ENCODE results near the gene GATAD2B. TPM values are rescaled to one million over a fixed set of nuclear protein-coding genes. Genes with fewer than 3 reads are reported as not detected.

GATAD2B gene
- total RNA-seq, 2 experiments from 2014 or later: 59.5 to 59.8 TPM

- intact Hi-C loops (cut with micrococcal nuclease): no loop called here
- peaks cover 38% of the 10 kb centered on the region for H3K4me1 Mint-ChIP-seq (ENCODE audit: low read depth)
- ATAC-seq: no peak
- peaks cover 39% of the 10 kb centered on the region for H3K36me3 Mint-ChIP-seq (ENCODE audit: low read depth)
- peak overlapping the region; percentile 26 for H3K4me3 Mint-ChIP-seq
- CTCF ChIA-PET: no interaction called here
- peak overlapping the region; percentile 83 for H3K27ac Mint-ChIP-seq
- no peak for DNase-seq
- no peak for TF ChIP-seq CTCF (IDR thresholded peaks at IDR 0.05)
- POLR2A ChIA-PET: interaction anchor here (0.7 to 1.4 kb wide), 4 partner anchors 15 to 338 kb away, joined by 3 to 5 read pairs (median 4); partner anchors contain the start of genes CREB3L4 and GATAD2B
- H3K27me3 Mint-ChIP-seq: no peaks in the 10 kb centered on the region
- H3K9me3 Mint-ChIP-seq: no peaks in the 10 kb centered on the region
Observed at GRCh38 chr1:153888533-153888932, 34.2 kb downstream of the GATAD2B start.

GRCh38 chr1:153886127-153886526, 36.6 kb downstream of the GATAD2B start:
- intact Hi-C loops (cut with micrococcal nuclease): no loop called here
- ChIA-PET POLR2A (interaction anchor here (0.7 kb wide), 1 partner anchor 11 kb away, joined by 4 read pairs; no protein-coding TSS in a partner anchor), CTCF (no interaction called here)
- no peak for DNase-seq
- Mint-ChIP-seq H3K27ac (no peak overlapping the region), H3K9me3 (no peaks in the 10 kb centered on the region), H3K27me3 (no peaks in the 10 kb centered on the region), H3K4me3 (no peak overlapping the region), H3K4me1 (ENCODE audit: low read depth) (peaks cover 37% of the 10 kb centered on the region), H3K36me3 (ENCODE audit: low read depth) (peaks cover 33% of the 10 kb centered on the region)
- no peak for ATAC-seq
- no peak for TF ChIP-seq CTCF (IDR thresholded peaks at IDR 0.05)

GRCh38 chr1:153883223-153883622, 39.5 kb downstream of the GATAD2B start:
- peaks cover 21% of the 10 kb centered on the region for H3K36me3 Mint-ChIP-seq (ENCODE audit: low read depth)
- DNase-seq (no peak), ATAC-seq (no peak)
- CTCF ChIA-PET: interaction anchor here (1.5 kb wide), 1 partner anchor 37 kb away, joined by 4 read pairs; no protein-coding TSS in a partner anchor
- intact Hi-C loops (cut with micrococcal nuclease): no loop called here
- H3K9me3 Mint-ChIP-seq: no peaks in the 10 kb centered on the region
- H3K4me1 Mint-ChIP-seq (ENCODE audit: low read depth): peaks cover 27% of the 10 kb centered on the region
- no peak overlapping the region for H3K27ac Mint-ChIP-seq
- H3K4me3 Mint-ChIP-seq: no peak overlapping the region
- no peaks in the 10 kb centered on the region for H3K27me3 Mint-ChIP-seq
- no peak for TF ChIP-seq CTCF (IDR thresholded peaks at IDR 0.05)
- POLR2A ChIA-PET: interaction anchor here (2.8 kb wide), 1 partner anchor 39 kb away, joined by 11 read pairs; the partner anchor contains the start of gene GATAD2B

DNA sequence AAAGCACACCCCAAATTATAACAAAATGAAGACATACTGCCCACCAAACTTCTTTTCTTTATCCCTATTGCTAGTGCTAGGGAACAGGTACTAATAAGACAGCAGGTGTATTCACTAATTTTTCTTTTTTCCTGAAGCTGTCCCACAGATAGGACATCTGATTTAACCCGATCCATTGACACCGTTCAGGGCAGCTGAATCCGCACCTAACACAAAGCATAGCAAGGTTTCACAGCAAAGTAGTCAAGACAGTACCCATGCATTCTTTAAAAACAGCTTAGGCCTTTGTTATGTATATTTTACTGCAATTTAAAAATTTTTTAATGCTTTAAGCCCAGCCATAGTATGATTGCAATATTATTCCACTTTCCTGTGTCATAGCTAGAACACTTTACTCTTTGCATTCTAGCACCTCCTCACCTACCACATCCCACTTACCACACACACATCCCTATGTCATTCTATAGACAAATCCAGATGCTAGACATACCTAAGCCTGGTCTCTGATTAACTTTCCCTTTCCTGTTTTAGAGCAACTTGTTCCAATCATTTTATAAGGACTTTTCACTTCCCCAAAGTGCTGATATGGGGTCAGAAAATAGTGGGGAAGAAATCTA, 40.4 kb downstream of the GATAD2B start:
- Mint-ChIP-seq H3K4me1 (ENCODE audit: low read depth) (peaks cover 21% of the 10 kb centered on the region), H3K36me3 (ENCODE audit: low read depth) (peaks cover 16% of the 10 kb centered on the region), H3K27ac (no peak overlapping the region), H3K9me3 (no peaks in the 10 kb centered on the region), H3K4me3 (no peak overlapping the region), H3K27me3 (no peaks in the 10 kb centered on the region)
- ChIA-PET POLR2A (interaction anchor here (0.8 to 2.8 kb wide), 4 partner anchors 11 to 80 kb away, joined by 3 to 11 read pairs (median 4); partner anchors contain the start of gene GATAD2B), CTCF (interaction anchor here (1.2 to 1.5 kb wide), 2 partner anchors 38 to 76 kb away, joined by 3 to 4 read pairs; no protein-coding TSS in a partner anchor)
- intact Hi-C loops (cut with micrococcal nuclease): no loop called here
- DNase-seq (no peak), ATAC-seq (peak; percentile 62)
- TF ChIP-seq CTCF (IDR thresholded peaks at IDR 0.05): no peak

- Mint-ChIP-seq H3K36me3 (ENCODE audit: low read depth) (peaks cover 13% of the 10 kb centered on the region), H3K4me3 (no peak overlapping the region), H3K4me1 (ENCODE audit: low read depth) (peaks cover 15% of the 10 kb centered on the region), H3K27ac (no peak overlapping the region), H3K9me3 (no peaks in the 10 kb centered on the region), H3K27me3 (no peaks in the 10 kb centered on the region)
- CTCF ChIA-PET: interaction anchor here (1.2 to 1.4 kb wide), 2 partner anchors 32 to 75 kb away, joined by 3 read pairs; no protein-coding TSS in a partner anchor
- intact Hi-C loops (cut with micrococcal nuclease): no loop called here
- ATAC-seq (no peak), DNase-seq (peak; percentile 6)
- POLR2A ChIA-PET: interaction anchor here (0.9 to 2.8 kb wide), 4 partner anchors 12 to 79 kb away, joined by 3 to 11 read pairs (median 5); partner anchors contain the start of gene GATAD2B
- no peak for TF ChIP-seq CTCF (IDR thresholded peaks at IDR 0.05)
Observed at GRCh38 chr1:153881751-153882150, 41.0 kb downstream of the GATAD2B start.

Data from activated CD8-positive, alpha-beta T cell treated with anti-CD3 and anti-CD28 coated beads for 36 hours (primary cell).